GM19099 (cell line): ENCODE results near the gene CYP11A1.

Source experiments
- POLR2A ChIP-seq: IDR thresholded peaks from 3 replicates; pipeline ENCODE4 v1.6.1; 2011; ENCODE audit warnings: low read depth; ENCODE audit not compliant: insufficient read length; ENCODE audit errors: extremely low read depth

The CYP11A1 gene

GRCh38 chr15:74405823-74406222 lies 38.4 kb upstream of the CYP11A1 start:
- no peak for TF ChIP-seq POLR2A

- peak; percentile 32 for TF ChIP-seq POLR2A
Measured at GRCh38 chr15:74403991-74404563, 36.6 kb upstream of the CYP11A1 start.

GRCh38 chr15:74403588-74403919 lies 36.1 kb upstream of the CYP11A1 start:
- no peak for TF ChIP-seq POLR2A

- TF ChIP-seq POLR2A: peak; percentile 51
Measured at GRCh38 chr15:74402873-74403587, 35.6 kb upstream of the CYP11A1 start.

- peak; percentile 34 for TF ChIP-seq POLR2A
Measured at GRCh38 chr15:74402337-74402841, 34.9 kb upstream of the CYP11A1 start.

GRCh38 chr15:74400915-74401757 lies 33.7 kb upstream of the CYP11A1 start:
- TF ChIP-seq POLR2A: peak; percentile 51

GRCh38 chr15:74400313-74400860 lies 32.9 kb upstream of the CYP11A1 start:
- TF ChIP-seq POLR2A: no peak

- TF ChIP-seq POLR2A: peak; percentile 30
Measured at GRCh38 chr15:74399511-74400312, 32.3 kb upstream of the CYP11A1 start.

GRCh38 chr15:74399100-74399499 lies 31.7 kb upstream of the CYP11A1 start:
- no peak for TF ChIP-seq POLR2A

- no peak for TF ChIP-seq POLR2A
Measured at GRCh38 chr15:74398183-74398582, 30.7 kb upstream of the CYP11A1 start.

- TF ChIP-seq POLR2A: no peak
Measured at GRCh38 chr15:74397239-74398068, 30.0 kb upstream of the CYP11A1 start.

- peak; percentile 66 for TF ChIP-seq POLR2A
Measured at GRCh38 chr15:74396445-74397238, 29.2 kb upstream of the CYP11A1 start.

GRCh38 chr15:74396146-74396438 lies 28.6 kb upstream of the CYP11A1 start:
- no peak for TF ChIP-seq POLR2A
